ENCODE results near the gene HNRNPM.

HNRNPM gene

DNA sequence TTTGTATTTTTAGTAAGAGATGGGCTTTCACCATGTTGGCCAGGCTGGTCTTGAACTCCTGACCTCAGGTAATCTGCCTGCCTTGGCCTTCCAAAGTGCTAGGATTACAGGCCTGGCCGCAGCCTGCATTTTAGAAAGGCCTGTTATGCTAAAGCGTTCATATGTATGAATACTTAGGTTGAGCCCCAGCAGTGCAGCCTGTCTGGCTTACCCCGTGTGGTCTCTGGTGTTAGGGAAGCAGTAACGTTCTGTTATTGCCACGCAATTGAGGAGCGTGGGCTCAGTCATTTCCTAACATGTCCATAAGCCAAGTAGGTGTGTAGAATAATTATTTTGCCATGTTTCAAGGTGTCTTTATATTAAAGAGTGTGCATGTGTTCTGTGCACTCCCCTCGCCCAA is 14.3 kb downstream of the HNRNPM start:
- in situ Hi-C loops (cut with HindIII; ENCODE audit: low sequenced_read_pairs): loop anchor here (5.0 kb wide), 1 partner anchor 133 kb away; no protein-coding TSS in a partner anchor

GRCh38 chr19:8459520-8460270 is 14.9 kb downstream of the HNRNPM start:
- in situ Hi-C loops (cut with HindIII; ENCODE audit: low sequenced_read_pairs): loop anchor here (5.0 kb wide), 1 partner anchor 133 kb away; no protein-coding TSS in a partner anchor

GRCh38 chr19:8460516-8461298 is 15.9 kb downstream of the HNRNPM start:
- in situ Hi-C loops (cut with HindIII; ENCODE audit: low sequenced_read_pairs): no loop called here

DNA sequence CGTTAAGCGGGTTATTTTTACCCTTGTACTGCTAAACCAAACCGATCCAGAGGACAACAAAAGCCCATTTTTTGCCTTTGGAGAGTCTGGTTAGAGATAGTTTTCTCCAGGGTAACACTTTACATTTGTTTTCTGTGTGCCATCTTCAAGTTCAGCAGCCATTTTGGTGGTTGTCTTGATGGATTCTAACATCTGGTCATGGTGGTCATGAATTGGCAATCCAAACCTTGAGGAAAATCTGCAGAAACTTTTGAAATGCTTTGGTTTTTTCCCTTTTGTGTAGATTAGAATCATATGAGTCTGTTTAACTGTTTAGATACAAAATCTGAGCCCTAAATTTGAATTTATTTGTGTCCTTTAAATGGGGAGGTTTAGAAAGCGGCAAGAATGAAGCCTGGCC is 16.6 kb downstream of the HNRNPM start:
- in situ Hi-C loops (cut with HindIII; ENCODE audit: low sequenced_read_pairs): no loop called here

DNA sequence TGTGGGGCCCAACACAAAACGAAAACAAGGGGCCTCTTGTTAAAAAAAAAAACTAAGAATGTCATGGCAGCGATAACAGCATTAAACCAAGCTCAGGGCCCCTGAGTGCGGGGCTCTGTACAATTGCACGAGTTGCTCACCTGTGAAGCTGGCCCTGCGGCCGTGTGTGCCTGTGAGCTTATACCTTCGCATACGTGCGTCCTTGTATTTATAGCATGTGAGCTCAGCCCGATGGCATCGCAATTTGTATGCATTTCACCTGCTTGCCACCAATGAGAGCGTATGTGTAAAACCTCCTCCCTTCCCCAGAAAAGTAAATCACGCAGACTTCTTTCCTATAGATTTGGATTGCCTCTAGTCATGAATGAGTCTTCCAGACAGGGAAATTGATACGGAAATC is 17.1 kb downstream of the HNRNPM start:
- in situ Hi-C loops (cut with HindIII; ENCODE audit: low sequenced_read_pairs): no loop called here

- in situ Hi-C loops (cut with HindIII; ENCODE audit: low sequenced_read_pairs): no loop called here
Observed at GRCh38 chr19:8462571-8462970, 17.8 kb downstream of the HNRNPM start.

DNA sequence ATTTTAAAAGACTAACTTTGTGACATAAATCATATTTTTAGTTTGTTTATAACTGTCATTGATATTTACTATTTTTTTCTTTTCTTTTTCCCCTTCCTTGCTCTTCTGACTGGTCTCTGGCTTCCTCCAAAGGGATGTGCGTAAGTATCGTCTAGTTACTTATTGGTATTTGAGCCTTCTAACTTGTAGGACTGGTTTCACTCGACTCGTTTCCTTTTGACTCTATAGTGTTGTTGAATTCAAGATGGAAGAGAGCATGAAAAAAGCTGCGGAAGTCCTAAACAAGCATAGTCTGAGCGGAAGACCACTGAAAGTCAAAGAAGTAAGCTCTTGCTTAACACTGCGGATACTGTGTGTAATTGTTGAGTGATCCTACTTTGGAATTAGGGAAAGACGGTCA is 18.6 kb downstream of the HNRNPM start:
- in situ Hi-C loops (cut with HindIII; ENCODE audit: low sequenced_read_pairs): no loop called here

GRCh38 chr19:8466018-8466417 is 21.2 kb downstream of the HNRNPM start:
- in situ Hi-C loops (cut with HindIII; ENCODE audit: low sequenced_read_pairs): loop anchor here (5.0 kb wide), 1 partner anchor 56 kb away; no protein-coding TSS in a partner anchor

- in situ Hi-C loops (cut with HindIII; ENCODE audit: low sequenced_read_pairs): loop anchor here (5.0 kb wide), 1 partner anchor 54 kb away; no protein-coding TSS in a partner anchor
Observed at GRCh38 chr19:8468124-8468523, 23.3 kb downstream of the HNRNPM start.

DNA sequence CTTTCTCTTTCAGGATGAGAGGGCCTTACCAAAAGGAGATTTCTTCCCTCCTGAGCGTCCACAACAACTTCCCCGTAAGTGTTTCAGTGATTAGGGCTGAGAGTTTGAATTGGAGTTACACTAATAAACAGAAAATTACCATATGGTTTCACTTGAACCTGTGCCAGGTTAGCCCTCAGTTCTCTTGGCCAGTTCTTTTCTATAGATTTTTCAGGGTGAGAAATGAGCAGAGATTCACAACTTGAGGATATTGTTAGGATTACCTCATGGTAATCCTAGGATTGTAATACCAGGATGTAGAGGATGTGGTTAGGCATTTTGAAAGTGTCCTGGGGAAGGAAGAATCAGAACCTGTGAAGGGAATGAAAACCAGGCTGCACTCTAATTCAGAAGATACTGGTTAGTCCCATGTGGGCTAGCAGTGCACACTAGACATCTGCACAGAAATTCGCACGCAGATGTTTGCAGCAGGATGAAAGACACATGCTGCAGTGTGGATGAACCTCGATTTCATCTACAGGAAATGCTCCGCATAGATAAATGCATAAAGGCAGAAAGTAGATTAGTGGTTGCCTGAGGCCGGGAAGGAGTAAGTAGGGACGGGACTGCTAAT is 24.1 kb downstream of the HNRNPM start:
- in situ Hi-C loops (cut with HindIII; ENCODE audit: low sequenced_read_pairs): loop anchor here (5.0 kb wide), 1 partner anchor 53 kb away; no protein-coding TSS in a partner anchor

- in situ Hi-C loops (cut with HindIII; ENCODE audit: low sequenced_read_pairs): loop anchor here (5.0 kb wide), 1 partner anchor 53 kb away; no protein-coding TSS in a partner anchor
Observed at GRCh38 chr19:8469613-8470368, 25.0 kb downstream of the HNRNPM start.

GRCh38 chr19:8473648-8474476 is 29.1 kb downstream of the HNRNPM start:
- in situ Hi-C loops (cut with HindIII; ENCODE audit: low sequenced_read_pairs): no loop called here

GRCh38 chr19:8475005-8475404 is 30.2 kb downstream of the HNRNPM start:
- in situ Hi-C loops (cut with HindIII; ENCODE audit: low sequenced_read_pairs): no loop called here

DNA sequence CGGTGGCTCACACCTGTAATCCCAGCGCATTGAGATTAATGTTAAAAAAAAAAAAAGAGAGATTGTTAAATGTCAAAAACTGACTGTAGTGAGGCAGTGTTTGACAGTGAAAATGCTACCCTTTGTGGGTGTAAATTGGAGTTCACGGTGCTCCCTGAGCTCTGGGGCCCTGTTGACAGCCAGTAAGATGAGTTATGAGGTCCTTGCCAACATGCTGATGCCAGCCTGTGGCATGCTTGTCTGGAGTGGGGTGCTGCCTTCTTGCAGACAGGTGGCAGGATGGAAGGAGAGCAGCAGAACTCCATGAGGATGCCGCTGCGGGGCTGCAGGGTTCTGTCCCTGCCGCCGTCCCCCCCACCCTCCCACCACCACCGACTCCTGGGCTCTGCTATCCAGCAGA is 31.7 kb downstream of the HNRNPM start:
- in situ Hi-C loops (cut with HindIII; ENCODE audit: low sequenced_read_pairs): no loop called here

DNA sequence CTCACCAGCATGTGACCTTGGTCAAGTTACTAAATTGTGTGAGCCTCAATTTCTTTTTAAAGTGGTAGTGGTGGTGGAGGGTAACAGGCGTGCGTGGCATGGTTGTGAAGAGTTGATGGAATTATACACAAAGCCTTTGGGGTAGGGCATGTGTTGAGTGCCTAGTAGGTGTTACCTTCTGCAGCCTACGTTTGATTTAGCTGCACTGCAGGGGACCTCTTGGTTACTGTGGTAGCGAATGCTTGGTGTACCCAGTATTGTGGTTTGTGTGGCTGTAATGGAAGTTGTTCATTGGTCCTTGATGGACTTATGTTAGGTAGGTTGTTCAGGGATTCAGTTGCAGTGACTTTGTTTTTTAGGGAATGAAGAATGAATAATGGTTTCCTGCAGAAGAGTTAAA is 33.1 kb downstream of the HNRNPM start:
- in situ Hi-C loops (cut with HindIII; ENCODE audit: low sequenced_read_pairs): no loop called here

DNA sequence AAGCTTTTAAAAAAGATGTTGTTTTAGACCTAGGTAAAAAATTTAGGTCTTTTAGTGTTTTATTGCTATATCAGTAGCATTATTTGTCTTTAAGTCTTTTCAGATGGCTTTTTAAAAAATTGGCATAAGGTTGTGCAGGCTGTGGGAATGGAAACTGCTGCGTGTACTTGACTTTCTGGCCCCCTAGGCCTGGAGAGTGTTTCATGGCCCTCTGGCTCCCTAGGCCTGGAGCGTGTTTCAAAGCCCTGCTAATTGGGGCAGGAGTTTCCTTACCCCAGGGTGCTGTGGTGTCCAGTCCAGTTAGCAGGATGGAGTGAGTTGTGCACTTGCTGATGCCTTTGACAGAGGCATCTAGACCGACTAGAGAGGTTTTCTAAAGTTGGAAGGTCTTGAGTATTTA is 33.8 kb downstream of the HNRNPM start:
- in situ Hi-C loops (cut with HindIII; ENCODE audit: low sequenced_read_pairs): no loop called here

DNA sequence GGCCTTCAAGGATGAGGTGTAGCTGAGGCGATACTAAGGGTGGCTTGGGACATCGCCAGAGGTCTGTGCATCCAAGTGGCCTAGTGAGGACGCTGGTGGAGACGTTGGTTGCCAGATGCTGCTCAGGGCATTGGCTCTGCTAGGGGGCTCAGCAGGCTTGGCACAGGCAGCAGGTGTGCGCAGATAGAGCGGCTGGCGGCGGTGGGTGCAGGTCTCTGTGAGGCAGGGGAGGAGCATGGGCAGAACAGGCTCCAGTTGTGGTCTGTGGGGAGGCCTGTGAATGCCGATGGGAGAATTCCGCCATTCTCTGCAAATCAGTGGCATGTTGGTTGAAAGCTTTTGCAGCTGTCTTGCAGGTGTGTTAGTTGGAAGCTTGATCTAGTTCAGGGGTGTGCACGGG is 36.4 kb downstream of the HNRNPM start:
- in situ Hi-C loops (cut with HindIII; ENCODE audit: low sequenced_read_pairs): loop anchor here (5.0 kb wide), 1 partner anchor 111 kb away; no protein-coding TSS in a partner anchor

GRCh38 chr19:8481616-8482015 is 36.8 kb downstream of the HNRNPM start:
- in situ Hi-C loops (cut with HindIII; ENCODE audit: low sequenced_read_pairs): loop anchor here (5.0 kb wide), 1 partner anchor 111 kb away; no protein-coding TSS in a partner anchor

DNA sequence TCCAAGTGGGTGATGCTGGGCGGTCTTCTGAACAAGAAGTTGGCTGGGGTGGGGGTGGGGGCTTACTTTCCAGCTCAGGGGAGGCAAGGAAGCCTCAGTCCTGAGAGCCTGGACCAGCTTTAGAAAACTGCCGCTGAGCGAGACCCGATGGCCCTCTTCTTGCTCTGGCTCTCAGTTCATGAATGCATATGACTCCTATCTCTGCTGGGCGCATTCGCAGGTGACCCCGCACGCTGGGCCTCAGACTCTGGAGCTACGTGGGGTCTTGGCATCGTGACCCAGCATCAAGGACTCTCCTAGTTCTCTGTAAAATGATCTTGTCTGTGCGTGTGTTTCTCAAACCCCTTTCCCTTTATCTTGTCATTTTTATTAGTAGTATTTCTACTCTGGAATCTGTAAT is 37.9 kb downstream of the HNRNPM start:
- in situ Hi-C loops (cut with HindIII; ENCODE audit: low sequenced_read_pairs): loop anchor here (5.0 kb wide), 1 partner anchor 110 kb away; no protein-coding TSS in a partner anchor

DNA sequence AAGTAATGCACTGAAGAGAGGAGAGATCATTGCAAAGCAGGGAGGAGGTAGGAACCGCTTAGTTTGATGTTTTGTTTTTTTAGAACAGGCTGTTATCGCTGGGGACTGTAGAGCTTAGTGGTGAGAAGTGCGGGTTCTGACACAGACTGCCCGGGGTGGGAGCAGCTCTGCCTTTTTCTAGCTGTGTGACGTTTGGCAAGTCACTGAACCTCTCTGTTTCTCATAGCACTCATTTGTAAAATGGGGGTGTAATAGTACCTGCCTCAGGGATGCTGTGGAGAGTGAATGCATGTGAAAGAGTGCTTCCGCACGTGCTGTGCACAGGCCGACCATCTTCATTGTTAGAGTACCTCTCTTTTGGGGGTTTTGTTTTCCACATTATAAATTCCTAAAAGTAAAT is 38.4 kb downstream of the HNRNPM start:
- in situ Hi-C loops (cut with HindIII; ENCODE audit: low sequenced_read_pairs): loop anchor here (5.0 kb wide), 1 partner anchor 109 kb away; no protein-coding TSS in a partner anchor

Data from endothelial cell of hepatic sinusoid (primary cell).